Left lung (tissue), 10 donors: ENCODE results near the gene TRIP12. TPM values are rescaled to one million over a fixed set of nuclear protein-coding genes. Genes with fewer than 3 reads are reported as not detected.

ENCODE experiments used
- ATAC-seq: fragments of 200-7000 bp; cut with Tn5 transposase; one replicate; pipeline ENCODE4 v1.9.1; 2020; ENCODE audit warnings: moderate library complexity
- DNase-seq, 4 donors: peaks; one replicate each; pipeline ENCODE4 v3.0.0-alpha.2; 2013 to 2020
- H3K27ac ChIP-seq, 2 donors: fragments of 200-600 bp; sonication (generic) in 1 of 2; one replicate each; pipeline versions ENCODE4 v1.5.0 to v1.8.0; 2020 to 2021
- H3K27me3 ChIP-seq, 2 donors: fragments of 200-600 bp; sonication (generic) in 1 of 2; one replicate each; pipeline versions ENCODE4 v1.5.0 to v1.8.0; 2020 to 2021
- H3K36me3 ChIP-seq, 2 donors: fragments of 200-600 bp; sonication (generic) in 1 of 2; one replicate each; pipeline versions ENCODE4 v1.5.0 to v1.8.0; 2020 to 2021
- H3K4me1 ChIP-seq, 2 donors: fragments of 200-600 bp; one replicate each; pipeline ENCODE4 v1.8.0; 2021
- H3K4me3 ChIP-seq, 2 donors: fragments of 200-600 bp; sonication (generic) in 1 of 2; one replicate each; pipeline versions ENCODE4 v1.5.0 to v1.8.0; 2020 to 2021; ENCODE audit warnings: mild to moderate bottlenecking in 1 of 2
- H3K9me3 ChIP-seq, 2 donors: fragments of 200-600 bp; sonication (generic) in 1 of 2; one replicate each; pipeline versions ENCODE4 v1.5.0 to v1.8.0; 2020 to 2021
- CTCF ChIP-seq, 2 donors: fragments of 200-600 bp; sonication (generic) in 1 of 2; IDR thresholded peaks; one replicate each; pipeline versions ENCODE4 v1.5.0 to v1.8.0; 2021; ENCODE audit warnings: antibody characterized with exemption in 2 of 2
- intact Hi-C, 2 donors: fragments of 100-400 bp; cut with DNase I; formaldehyde crosslinking; loops; one replicate each; pipeline versions ENCODE4 v1.11.2 to v1.14.2; 2022
- polyA plus RNA-seq, 6 donors: library from polyadenylated mRNA; unstranded; fragments of 120-200 nt; gene quantifications; one replicate each; pipeline ENCODE4 v1.2.1, GENCODE V29; 2013; ENCODE audit not compliant: insufficient read length in 6 of 6
- total RNA-seq, 2 donors: library from RNA; stranded (reverse); fragmentation: NEBNext Ultra II Directional; extraction: Animal tissue kit (Norgen Biotek cat#: 25700); gene quantifications; one replicate each; pipeline ENCODE4 v1.2.1, GENCODE V29; 2021
- donor health status: DM: no; HTN: yes; CAD: no.
- donor health status: DM: no; HTN: no; CAD: no.

Gene TRIP12
- total and polyA plus RNA-seq, 8 donors = 166 to 234 (median 179) TPM

- DNase-seq (no peak), ATAC-seq (no peak)
- H3K4me3 ChIP-seq = no peak overlapping the region
- no peaks in the 10 kb centered on the region for H3K36me3 ChIP-seq
- TF ChIP-seq CTCF (IDR thresholded peaks at IDR 0.05) = no peak
- H3K9me3 ChIP-seq = peaks cover 0 to 22% of the 10 kb centered on the region in 2 donors
- intact Hi-C loops = no loop called here
- H3K27ac ChIP-seq = no peak overlapping the region
- no peaks in the 10 kb centered on the region for H3K27me3 ChIP-seq
- no peaks in the 10 kb centered on the region for H3K4me1 ChIP-seq
Observed at GRCh38 chr2:229733611-229734245, 188.1 kb downstream of the TRIP12 start.

GRCh38 chr2:229732897-229733296, 188.9 kb downstream of the TRIP12 start:
- Histone ChIP-seq H3K4me1 (no peaks in the 10 kb centered on the region), H3K36me3 (no peaks in the 10 kb centered on the region), H3K27ac (no peak overlapping the region), H3K27me3 (no peaks in the 10 kb centered on the region), H3K9me3 (peaks cover 0 to 14% of the 10 kb centered on the region in 2 donors), H3K4me3 (no peak overlapping the region)
- no peak for TF ChIP-seq CTCF (IDR thresholded peaks at IDR 0.05)
- DNase-seq (no peak), ATAC-seq (no peak)
- intact Hi-C loops = no loop called here

GRCh38 chr2:229731916-229732315, 189.9 kb downstream of the TRIP12 start:
- Histone ChIP-seq H3K27me3 (no peaks in the 10 kb centered on the region), H3K27ac (no peak overlapping the region), H3K4me1 (no peaks in the 10 kb centered on the region), H3K9me3 (peaks cover 0 to 4% of the 10 kb centered on the region in 2 donors), H3K36me3 (no peaks in the 10 kb centered on the region), H3K4me3 (no peak overlapping the region)
- intact Hi-C loops = no loop called here
- no peak for TF ChIP-seq CTCF (IDR thresholded peaks at IDR 0.05)
- DNase-seq (no peak), ATAC-seq (no peak)

- H3K36me3 ChIP-seq = no peaks in the 10 kb centered on the region
- no peak overlapping the region for H3K4me3 ChIP-seq
- ATAC-seq (no peak), DNase-seq (no peak)
- intact Hi-C loops = no loop called here
- H3K9me3 ChIP-seq = no peaks in the 10 kb centered on the region
- no peak overlapping the region for H3K27ac ChIP-seq
- TF ChIP-seq CTCF (IDR thresholded peaks at IDR 0.05) = no peak
- no peaks in the 10 kb centered on the region for H3K4me1 ChIP-seq
- no peaks in the 10 kb centered on the region for H3K27me3 ChIP-seq
Observed at GRCh38 chr2:229731363-229731762, 190.4 kb downstream of the TRIP12 start.

GRCh38 chr2:229728370-229728769, 193.4 kb downstream of the TRIP12 start:
- Histone ChIP-seq H3K4me1 (no peaks in the 10 kb centered on the region), H3K27ac (no peak overlapping the region), H3K4me3 (no peak overlapping the region), H3K9me3 (no peaks in the 10 kb centered on the region), H3K36me3 (no peaks in the 10 kb centered on the region), H3K27me3 (no peaks in the 10 kb centered on the region)
- no peak for TF ChIP-seq CTCF (IDR thresholded peaks at IDR 0.05)
- intact Hi-C loops = no loop called here
- DNase-seq (no peak), ATAC-seq (no peak)
